IMR-90 (cell line): ENCODE measurements around the gene HDC.

Experiments
- CTCF ChIP-seq: conservative IDR thresholded peaks from 2 replicates; pipeline ENCODE4 v1.5.1; 2012; ENCODE audit warnings: mild to moderate bottlenecking, low read depth, low read length, improper control_type of control experiment
- RFX5 ChIP-seq: IDR thresholded peaks from 2 replicates; pipeline ENCODE4 v1.8.0; 2012; ENCODE audit warnings: low read depth, mild to moderate bottlenecking, low read length, moderate library complexity

DNA sequence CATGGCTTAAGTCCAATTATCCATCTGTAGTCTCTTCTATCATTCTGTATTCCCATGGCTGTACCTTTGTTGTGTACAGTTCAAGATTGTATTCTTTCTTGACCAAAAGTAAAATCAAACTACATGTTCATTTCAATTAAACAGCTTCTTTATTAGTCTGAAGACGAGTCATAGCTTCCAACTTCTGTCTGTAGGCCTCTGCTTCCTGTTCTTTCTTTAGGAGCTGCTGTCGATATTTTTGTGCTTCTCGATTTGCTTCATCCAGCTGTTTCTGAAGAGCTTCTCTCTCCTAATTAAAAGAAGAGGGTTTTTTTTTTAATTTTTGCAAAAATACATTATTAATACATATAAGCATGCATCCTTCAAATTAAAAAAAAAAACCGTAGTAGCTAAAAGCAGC lies 13.0 kb upstream of the HDC start:
- TF ChIP-seq CTCF (no peak), RFX5 (no peak)
